NT2/D1 (cell line): ENCODE measurements around the gene ARAF.

Experiments
- SUZ12 ChIP-seq: IDR thresholded peaks from 2 replicates; pipeline ENCODE4 v1.6.1; 2011; ENCODE audit not compliant: insufficient read length, insufficient read depth; ENCODE audit errors: extremely low read depth
- YY1 ChIP-seq: IDR thresholded peaks from 2 replicates; pipeline ENCODE4 v1.6.1; 2011; ENCODE audit not compliant: insufficient read length, insufficient read depth
- ZNF274 ChIP-seq: IDR thresholded peaks from 2 replicates; pipeline ENCODE4 v1.6.1; 2011; ENCODE audit warnings: mild to moderate bottlenecking, low read depth, low read length

DNA sequence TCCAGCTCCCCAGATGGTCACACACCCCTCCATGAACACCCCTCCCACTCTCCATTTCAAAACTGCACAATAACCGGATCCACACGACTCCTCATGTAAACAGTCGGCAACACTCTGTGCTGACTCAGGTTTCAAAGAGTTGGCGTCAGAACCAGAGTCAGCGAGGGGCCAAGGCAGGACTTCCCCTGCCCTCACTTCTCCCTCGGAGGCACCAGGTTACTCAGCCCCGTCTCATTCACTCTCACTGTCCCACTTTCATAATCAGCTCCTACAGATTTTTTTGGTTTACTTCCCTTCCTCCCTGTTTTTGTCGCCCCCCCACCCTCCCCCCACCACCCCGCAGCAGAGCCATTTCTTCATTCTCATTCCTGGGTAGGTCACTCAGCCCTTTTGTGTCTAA lies 18.5 kb downstream of the ARAF start:
- no peak for TF ChIP-seq SUZ12
- TF ChIP-seq YY1: no peak
- no peak for TF ChIP-seq ZNF274
